Liver (tissue), 3 donors: Measurements from ENCODE around the gene PARN.

Source experiments
- GABPA ChIP-seq, 2 donors: IDR thresholded peaks in 1 of 2; conservative IDR thresholded peaks in 1 of 2; 2 replicates each; pipeline ENCODE4 v1.6.1; 2016; ENCODE audit warnings: antibody characterized with exemption in 2 of 2, mild to moderate bottlenecking in 1 of 2, moderate library complexity in 1 of 2
- HNF4G ChIP-seq: IDR thresholded peaks from 2 replicates; pipeline ENCODE4 v1.6.1; 2016; ENCODE audit warnings: antibody characterized with exemption
- JUND ChIP-seq, 2 donors: IDR thresholded peaks; 2 replicates each; pipeline ENCODE4 v1.6.1; 2016; ENCODE audit warnings: antibody characterized with exemption in 2 of 2
- NR2F2 ChIP-seq: IDR thresholded peaks from 2 replicates; pipeline ENCODE4 v1.6.1; 2016; ENCODE audit warnings: antibody characterized with exemption
- RAD21 ChIP-seq, 2 donors: IDR thresholded peaks; 2 replicates each; pipeline ENCODE4 v1.6.1; 2016; ENCODE audit warnings: antibody characterized with exemption in 2 of 2, mild to moderate bottlenecking in 2 of 2
- TF ChIP-seq, protein P1 (sequence below): fragments of 150-350 bp; IDR thresholded peaks from 2 replicates; pipeline ENCODE4 v1.5.1; 2017; ENCODE audit warnings: improper control_type of control experiment, low read depth, low read length; ENCODE audit not compliant: missing input control
- TF ChIP-seq, protein P2 (sequence below): IDR thresholded peaks from 2 replicates; pipeline ENCODE4 v1.6.1; 2016; ENCODE audit warnings: antibody characterized with exemption
- donor health status: healthy.
- donor health status: healthy.

DNA sequence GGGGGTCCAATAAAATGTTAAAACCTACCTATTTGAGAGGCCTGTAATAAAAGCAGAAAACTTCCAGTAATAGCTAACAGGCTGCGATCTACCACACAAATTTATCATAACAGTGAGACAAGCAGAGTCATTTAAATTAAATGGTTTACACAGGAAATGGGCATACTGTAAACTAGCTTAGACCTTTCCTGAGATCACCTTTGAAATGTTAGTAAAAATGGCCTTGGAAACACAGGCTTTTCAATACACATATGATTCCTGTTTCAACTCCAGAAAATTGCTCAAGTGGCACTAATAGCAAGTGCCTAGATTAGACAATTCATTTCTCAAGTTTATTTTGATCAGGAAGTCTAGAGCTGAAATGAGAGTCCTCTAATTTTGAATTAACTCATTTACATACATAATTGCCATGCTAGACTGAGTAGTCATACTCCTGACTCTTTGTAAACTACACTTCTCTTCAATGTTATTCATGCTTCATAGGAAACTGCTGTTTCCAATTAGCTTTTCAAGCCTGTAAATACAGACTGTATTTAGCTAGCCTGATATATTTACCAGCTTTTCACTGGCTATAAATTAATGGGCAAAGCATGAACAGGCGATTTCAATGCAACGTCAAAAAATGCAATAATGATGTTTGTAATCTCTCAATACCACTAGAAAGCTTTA is 43.3 kb downstream of the PARN start:
- TF ChIP-seq, protein P1, sequence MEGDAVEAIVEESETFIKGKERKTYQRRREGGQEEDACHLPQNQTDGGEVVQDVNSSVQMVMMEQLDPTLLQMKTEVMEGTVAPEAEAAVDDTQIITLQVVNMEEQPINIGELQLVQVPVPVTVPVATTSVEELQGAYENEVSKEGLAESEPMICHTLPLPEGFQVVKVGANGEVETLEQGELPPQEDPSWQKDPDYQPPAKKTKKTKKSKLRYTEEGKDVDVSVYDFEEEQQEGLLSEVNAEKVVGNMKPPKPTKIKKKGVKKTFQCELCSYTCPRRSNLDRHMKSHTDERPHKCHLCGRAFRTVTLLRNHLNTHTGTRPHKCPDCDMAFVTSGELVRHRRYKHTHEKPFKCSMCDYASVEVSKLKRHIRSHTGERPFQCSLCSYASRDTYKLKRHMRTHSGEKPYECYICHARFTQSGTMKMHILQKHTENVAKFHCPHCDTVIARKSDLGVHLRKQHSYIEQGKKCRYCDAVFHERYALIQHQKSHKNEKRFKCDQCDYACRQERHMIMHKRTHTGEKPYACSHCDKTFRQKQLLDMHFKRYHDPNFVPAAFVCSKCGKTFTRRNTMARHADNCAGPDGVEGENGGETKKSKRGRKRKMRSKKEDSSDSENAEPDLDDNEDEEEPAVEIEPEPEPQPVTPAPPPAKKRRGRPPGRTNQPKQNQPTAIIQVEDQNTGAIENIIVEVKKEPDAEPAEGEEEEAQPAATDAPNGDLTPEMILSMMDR = no peak
- TF ChIP-seq GABPA (IDR thresholded peaks at IDR 0.05 in 1 of 2, conservative IDR thresholded peaks at IDR 0.05 in 1 of 2) (no peak), NR2F2 (no peak), RAD21 (IDR thresholded peaks at IDR 0.05) (no peak), JUND (IDR thresholded peaks at IDR 0.05) (no peak), HNF4G (no peak)
- TF ChIP-seq, protein P2, sequence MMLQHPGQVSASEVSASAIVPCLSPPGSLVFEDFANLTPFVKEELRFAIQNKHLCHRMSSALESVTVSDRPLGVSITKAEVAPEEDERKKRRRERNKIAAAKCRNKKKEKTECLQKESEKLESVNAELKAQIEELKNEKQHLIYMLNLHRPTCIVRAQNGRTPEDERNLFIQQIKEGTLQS = no peak
